IMR-90 (cell line): ENCODE results near the gene ALX4.

Experiments used
- CTCF ChIP-seq: conservative IDR thresholded peaks from 2 replicates; pipeline ENCODE4 v1.5.1; 2012; ENCODE audit warnings: mild to moderate bottlenecking, low read depth, low read length, improper control_type of control experiment
- ELK1 ChIP-seq: fragments of 150-350 bp; IDR thresholded peaks from 2 replicates; pipeline ENCODE4 v1.6.1; 2016; ENCODE audit warnings: low read depth, mild to moderate bottlenecking, low read length, moderate library complexity, borderline replicate concordance
- FOS ChIP-seq: fragments of 150-350 bp; IDR thresholded peaks from 2 replicates; pipeline ENCODE4 v1.6.1; 2016; ENCODE audit warnings: low read depth, low read length
- MAFK ChIP-seq: IDR thresholded peaks from 2 replicates; pipeline ENCODE4 v1.6.1; 2012; ENCODE audit warnings: low read depth, low read length, improper control_type of control experiment
- MAZ ChIP-seq: IDR thresholded peaks from 2 replicates; pipeline ENCODE4 v1.6.1; 2012; ENCODE audit warnings: low read depth, mild to moderate bottlenecking, low read length, improper control_type of control experiment, moderate library complexity, borderline replicate concordance
- POLR2A ChIP-seq: IDR thresholded peaks from 2 replicates; pipeline ENCODE4 v1.6.1; 2012; ENCODE audit warnings: mild to moderate bottlenecking, low read depth, low read length
- RAD21 ChIP-seq: IDR thresholded peaks from 2 replicates; pipeline ENCODE4 v1.6.1; 2012; ENCODE audit warnings: low read length, improper control_type of control experiment
- RCOR1 ChIP-seq: IDR thresholded peaks from 2 replicates; pipeline ENCODE4 v1.6.1; 2012; ENCODE audit warnings: mild to moderate bottlenecking, low read length, improper control_type of control experiment; ENCODE audit not compliant: insufficient replicate concordance
- RFX5 ChIP-seq: IDR thresholded peaks from 2 replicates; pipeline ENCODE4 v1.8.0; 2012; ENCODE audit warnings: low read depth, mild to moderate bottlenecking, low read length, moderate library complexity
- SMC3 ChIP-seq: fragments of 150-350 bp; IDR thresholded peaks from 2 replicates; pipeline ENCODE4 v1.6.1; 2016; ENCODE audit warnings: low read depth, mild to moderate bottlenecking, antibody characterized with exemption, low read length, moderate library complexity
- USF2 ChIP-seq: fragments of 150-350 bp; IDR thresholded peaks from 2 replicates; pipeline ENCODE4 v1.6.1; 2017; ENCODE audit warnings: mild to moderate bottlenecking, antibody characterized with exemption, low read length, low read depth

- TF ChIP-seq POLR2A (no peak), MAZ (no peak), CTCF (no peak), RAD21 (no peak), RFX5 (no peak), RCOR1 (no peak), USF2 (no peak), FOS (no peak), SMC3 (no peak), MAFK (no peak), ELK1 (no peak)
Measured at GRCh38 chr11:44226945-44227344, 83.0 kb downstream of the ALX4 start.
